Measurements from ENCODE around the gene PLCG1. TPM values are rescaled to one million over a fixed set of nuclear protein-coding genes. Genes with fewer than 3 reads are reported as not detected.

Gene PLCG1
- total and polyA plus RNA-seq, 5 donors from 2014 or later, result 30.4 to 540 (median 33.2) TPM

DNA sequence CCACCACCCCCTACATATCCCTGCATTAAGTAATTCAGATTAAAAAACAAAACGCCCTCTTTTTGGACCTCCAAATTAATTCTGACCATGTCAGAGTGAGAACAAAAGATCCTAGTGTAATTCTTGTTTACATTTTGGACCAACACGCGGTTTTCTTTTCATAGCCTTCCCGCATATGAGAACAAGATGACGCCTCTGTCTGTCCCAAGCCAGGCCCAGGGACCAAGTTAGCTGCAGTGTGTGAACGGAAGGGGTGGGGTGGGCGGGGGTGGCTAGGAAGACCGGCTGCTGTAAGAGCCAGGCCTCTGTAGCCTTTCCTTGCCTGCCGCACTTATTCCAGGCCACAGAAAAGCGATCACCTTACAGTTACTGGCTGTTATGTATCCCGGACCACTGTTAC, 68.0 kb downstream of the PLCG1 start:
- Mint-ChIP-seq H3K36me3 (peaks cover 19% of the 10 kb centered on the region), H3K27ac (no peak overlapping the region), H3K27me3 (peaks cover 5% of the 10 kb centered on the region), H3K9me3 (peaks cover 0 to 3% (median 0%) of the 10 kb centered on the region in 7 donors), H3K4me3 (no peak overlapping the region), H3K4me1 (peaks cover 0 to 3% (median 1%) of the 10 kb centered on the region in 4 donors)
- ATAC-seq (ENCODE audit: low read depth in 2 of 2) (no peak), DNase-seq (no peak)
- Histone ChIP-seq H3K27ac (ENCODE audit: insufficient read depth, low read length, poor library complexity, severe bottlenecking) (no peak overlapping the region), H3K27me3 (ENCODE audit: control insufficient read depth, insufficient read depth, low read length) (no peaks in the 10 kb centered on the region), H3K4me3 (ENCODE audit: low read depth, low read length) (no peak overlapping the region), H3K9me3 (ENCODE audit: control insufficient read depth in 2 of 2, low read length in 2 of 2) (no peaks in the 10 kb centered on the region), H3K36me3 (ENCODE audit: control insufficient read depth, insufficient read depth, low read length) (no peaks in the 10 kb centered on the region), H3K4me1 (ENCODE audit: control insufficient read depth, insufficient read depth, low read length, poor library complexity, severe bottlenecking) (no peaks in the 10 kb centered on the region)

DNA sequence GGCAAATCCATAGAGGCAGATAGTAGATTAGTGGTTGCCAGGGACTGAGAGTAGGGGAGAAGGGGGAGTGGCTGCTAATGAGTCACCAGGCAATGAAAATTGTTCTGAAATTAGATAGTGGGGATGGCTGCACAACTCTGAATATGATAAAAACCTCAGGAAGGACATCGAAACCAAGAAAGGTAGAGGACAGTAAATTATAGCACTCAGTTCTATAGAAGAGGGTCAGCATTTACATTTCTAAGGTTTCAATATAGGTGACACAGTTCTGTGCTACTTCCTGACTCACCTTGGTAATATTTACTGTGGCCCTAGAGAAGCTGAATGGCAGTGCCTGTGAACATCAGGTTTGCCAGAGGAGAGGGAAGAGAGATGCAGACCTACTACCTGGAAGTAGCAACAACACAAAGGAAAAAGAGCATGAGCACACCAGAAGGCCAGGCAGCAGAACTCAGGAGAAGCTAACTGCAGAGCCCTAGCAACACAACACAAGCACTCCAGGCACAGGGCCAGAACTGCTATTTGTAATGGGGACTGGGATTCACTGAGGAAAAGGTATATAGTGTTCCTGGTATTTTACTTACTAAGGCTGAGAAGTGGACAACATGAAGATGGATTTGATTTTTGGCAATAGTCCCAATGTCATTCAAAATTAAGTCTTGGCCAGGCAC, 75.9 kb downstream of the PLCG1 start:
- ATAC-seq (ENCODE audit: low read depth in 2 of 2) (no peak), DNase-seq (no peak)
- Histone ChIP-seq H3K27ac (ENCODE audit: insufficient read depth, low read length, poor library complexity, severe bottlenecking) (no peak overlapping the region), H3K4me3 (ENCODE audit: low read depth, low read length) (no peak overlapping the region), H3K9me3 (ENCODE audit: control insufficient read depth in 2 of 2, low read length in 2 of 2) (no peaks in the 10 kb centered on the region), H3K4me1 (ENCODE audit: control insufficient read depth, insufficient read depth, low read length, poor library complexity, severe bottlenecking) (no peaks in the 10 kb centered on the region), H3K36me3 (ENCODE audit: control insufficient read depth, insufficient read depth, low read length) (no peaks in the 10 kb centered on the region), H3K27me3 (ENCODE audit: control insufficient read depth, insufficient read depth, low read length) (no peaks in the 10 kb centered on the region)
- peaks cover 6% of the 10 kb centered on the region for H3K36me3 Mint-ChIP-seq
- peak overlapping the region in 1 of 3 donors; percentile 43 for H3K27ac Mint-ChIP-seq
- peaks cover 0 to 9% (median 2%) of the 10 kb centered on the region in 4 donors for H3K4me1 Mint-ChIP-seq
- no peaks in the 10 kb centered on the region for H3K9me3 Mint-ChIP-seq
- H3K4me3 Mint-ChIP-seq, result no peak overlapping the region
- H3K27me3 Mint-ChIP-seq, result no peaks in the 10 kb centered on the region

DNA sequence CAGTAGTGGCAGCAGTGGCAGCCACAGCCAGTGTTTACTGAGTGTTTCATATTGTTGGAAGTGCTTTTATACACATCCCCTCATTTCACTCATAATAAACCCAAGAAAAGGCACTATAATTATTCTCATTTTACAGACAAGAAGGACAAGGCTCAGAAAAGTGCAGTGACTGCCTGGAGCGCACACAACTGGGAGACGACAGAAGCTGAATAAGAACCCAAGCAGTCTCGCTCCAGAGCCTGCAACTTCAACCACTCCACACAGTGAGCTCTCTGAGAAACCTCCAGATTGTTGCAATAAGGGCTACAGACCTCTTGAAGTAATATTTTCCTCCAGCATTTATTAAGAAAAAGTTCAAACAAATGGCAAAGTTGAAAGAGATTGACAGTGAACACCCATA, 76.9 kb downstream of the PLCG1 start:
- no peak for ATAC-seq (ENCODE audit: low read depth in 2 of 2)
- H3K9me3 Mint-ChIP-seq, result no peaks in the 10 kb centered on the region
- no peak overlapping the region for H3K27ac ChIP-seq (ENCODE audit: insufficient read depth, low read length, poor library complexity, severe bottlenecking)
- H3K4me1 ChIP-seq (ENCODE audit: control insufficient read depth, insufficient read depth, low read length, poor library complexity, severe bottlenecking), result no peaks in the 10 kb centered on the region
- no peak for DNase-seq
- no peak overlapping the region for H3K27ac Mint-ChIP-seq
- peaks cover 0 to 9% (median 2%) of the 10 kb centered on the region in 4 donors for H3K4me1 Mint-ChIP-seq
- no peak overlapping the region for H3K4me3 Mint-ChIP-seq
- peaks cover 6% of the 10 kb centered on the region for H3K36me3 Mint-ChIP-seq
- no peaks in the 10 kb centered on the region for H3K27me3 Mint-ChIP-seq
- no peaks in the 10 kb centered on the region for H3K27me3 ChIP-seq (ENCODE audit: control insufficient read depth, insufficient read depth, low read length)
- no peak overlapping the region for H3K4me3 ChIP-seq (ENCODE audit: low read depth, low read length)
- H3K36me3 ChIP-seq (ENCODE audit: control insufficient read depth, insufficient read depth, low read length), result no peaks in the 10 kb centered on the region
- H3K9me3 ChIP-seq (ENCODE audit: control insufficient read depth in 2 of 2, low read length in 2 of 2), result no peaks in the 10 kb centered on the region

DNA sequence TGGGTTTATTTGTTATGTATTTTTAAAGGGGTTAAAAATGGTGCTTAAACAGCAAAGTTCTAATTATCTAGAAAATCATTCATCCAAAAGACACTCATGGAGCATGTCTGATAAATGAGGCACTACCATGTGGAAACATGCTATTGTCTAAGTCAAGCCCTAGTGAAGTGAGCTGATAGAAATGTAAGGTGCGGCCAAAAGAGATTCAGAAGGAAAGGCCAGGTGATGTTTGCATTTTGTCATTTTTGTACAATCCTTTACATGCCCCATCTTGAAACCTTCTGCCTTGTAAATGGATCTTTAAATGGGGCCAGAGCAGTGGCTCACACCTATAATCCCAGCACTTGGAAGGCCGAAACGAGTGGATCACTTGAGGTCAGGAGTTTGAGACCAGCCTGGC, 77.3 kb downstream of the PLCG1 start:
- no peaks in the 10 kb centered on the region for H3K9me3 ChIP-seq (ENCODE audit: control insufficient read depth in 2 of 2, low read length in 2 of 2)
- H3K27me3 ChIP-seq (ENCODE audit: control insufficient read depth, insufficient read depth, low read length), result no peaks in the 10 kb centered on the region
- Mint-ChIP-seq H3K9me3 (no peaks in the 10 kb centered on the region), H3K4me1 (peaks cover 0 to 9% (median 2%) of the 10 kb centered on the region in 4 donors), H3K4me3 (no peak overlapping the region), H3K27me3 (no peaks in the 10 kb centered on the region), H3K36me3 (peaks cover 6% of the 10 kb centered on the region), H3K27ac (no peak overlapping the region)
- ATAC-seq (ENCODE audit: low read depth in 2 of 2), result no peak
- H3K4me1 ChIP-seq (ENCODE audit: control insufficient read depth, insufficient read depth, low read length, poor library complexity, severe bottlenecking), result no peaks in the 10 kb centered on the region
- H3K4me3 ChIP-seq (ENCODE audit: low read depth, low read length), result no peak overlapping the region
- no peak for DNase-seq
- H3K36me3 ChIP-seq (ENCODE audit: control insufficient read depth, insufficient read depth, low read length), result no peaks in the 10 kb centered on the region
- no peak overlapping the region for H3K27ac ChIP-seq (ENCODE audit: insufficient read depth, low read length, poor library complexity, severe bottlenecking)

DNA sequence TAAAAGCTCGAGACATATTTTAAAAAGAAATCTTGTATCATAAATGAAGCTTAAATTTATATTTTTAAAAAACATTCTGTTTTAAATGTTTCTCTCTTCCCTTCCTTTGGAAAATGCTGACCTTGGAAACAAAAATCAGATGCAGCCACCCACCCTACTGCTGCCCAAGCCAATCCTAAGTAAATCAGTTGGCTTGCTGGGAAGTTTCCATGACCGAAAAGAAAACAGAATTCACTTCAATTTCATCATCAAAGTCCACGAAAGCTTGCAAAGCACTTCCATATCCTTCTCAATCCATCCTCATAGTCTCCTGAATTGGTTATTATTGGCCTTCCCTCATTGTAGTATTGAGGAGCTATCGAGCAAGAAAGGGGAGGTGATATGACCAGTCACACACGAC, 80.1 kb downstream of the PLCG1 start:
- DNase-seq, result no peak
- Mint-ChIP-seq H3K27ac (no peak overlapping the region), H3K27me3 (peaks cover 6% of the 10 kb centered on the region), H3K4me3 (no peak overlapping the region), H3K9me3 (no peaks in the 10 kb centered on the region), H3K36me3 (peaks cover 10% of the 10 kb centered on the region), H3K4me1 (peaks cover 0 to 6% (median 0%) of the 10 kb centered on the region in 4 donors)
- no peak for ATAC-seq (ENCODE audit: low read depth in 2 of 2)
- H3K4me3 ChIP-seq (ENCODE audit: low read depth, low read length), result no peak overlapping the region
- no peaks in the 10 kb centered on the region for H3K27me3 ChIP-seq (ENCODE audit: control insufficient read depth, insufficient read depth, low read length)
- no peaks in the 10 kb centered on the region for H3K4me1 ChIP-seq (ENCODE audit: control insufficient read depth, insufficient read depth, low read length, poor library complexity, severe bottlenecking)
- H3K9me3 ChIP-seq (ENCODE audit: control insufficient read depth in 2 of 2, low read length in 2 of 2), result no peaks in the 10 kb centered on the region
- H3K27ac ChIP-seq (ENCODE audit: insufficient read depth, low read length, poor library complexity, severe bottlenecking), result no peak overlapping the region
- H3K36me3 ChIP-seq (ENCODE audit: control insufficient read depth, insufficient read depth, low read length), result no peaks in the 10 kb centered on the region

DNA sequence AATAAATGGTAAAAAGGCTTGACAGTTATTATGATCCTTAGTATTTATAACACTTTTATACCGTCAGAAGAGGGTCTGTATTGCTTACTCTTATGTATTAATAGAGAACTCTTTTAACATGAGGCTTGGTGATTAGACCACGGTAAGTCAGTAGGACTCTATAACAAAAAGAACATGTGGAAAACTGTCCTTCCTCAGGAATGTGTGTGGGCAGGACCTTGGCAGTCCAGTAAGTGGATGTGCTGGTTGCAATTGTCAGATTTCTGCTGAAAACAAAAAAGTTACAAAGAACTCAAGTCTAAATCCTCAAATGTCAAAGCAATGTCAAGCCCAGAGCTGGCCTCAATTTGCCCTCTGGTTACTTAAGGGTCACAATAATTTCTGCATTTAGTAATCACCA, 81.1 kb downstream of the PLCG1 start:
- H3K36me3 Mint-ChIP-seq, result peaks cover 5% of the 10 kb centered on the region
- H3K27me3 ChIP-seq (ENCODE audit: control insufficient read depth, insufficient read depth, low read length), result no peaks in the 10 kb centered on the region
- no peak overlapping the region for H3K27ac Mint-ChIP-seq
- no peak overlapping the region for H3K4me3 Mint-ChIP-seq
- H3K36me3 ChIP-seq (ENCODE audit: control insufficient read depth, insufficient read depth, low read length), result no peaks in the 10 kb centered on the region
- ATAC-seq (ENCODE audit: low read depth in 2 of 2) (no peak), DNase-seq (no peak)
- H3K27ac ChIP-seq (ENCODE audit: insufficient read depth, low read length, poor library complexity, severe bottlenecking), result no peak overlapping the region
- H3K4me1 Mint-ChIP-seq, result no peaks in the 10 kb centered on the region
- peaks cover 6% of the 10 kb centered on the region for H3K27me3 Mint-ChIP-seq
- no peaks in the 10 kb centered on the region for H3K4me1 ChIP-seq (ENCODE audit: control insufficient read depth, insufficient read depth, low read length, poor library complexity, severe bottlenecking)
- H3K9me3 Mint-ChIP-seq, result no peaks in the 10 kb centered on the region
- no peak overlapping the region for H3K4me3 ChIP-seq (ENCODE audit: low read depth, low read length)
- no peaks in the 10 kb centered on the region for H3K9me3 ChIP-seq (ENCODE audit: control insufficient read depth in 2 of 2, low read length in 2 of 2)

DNA sequence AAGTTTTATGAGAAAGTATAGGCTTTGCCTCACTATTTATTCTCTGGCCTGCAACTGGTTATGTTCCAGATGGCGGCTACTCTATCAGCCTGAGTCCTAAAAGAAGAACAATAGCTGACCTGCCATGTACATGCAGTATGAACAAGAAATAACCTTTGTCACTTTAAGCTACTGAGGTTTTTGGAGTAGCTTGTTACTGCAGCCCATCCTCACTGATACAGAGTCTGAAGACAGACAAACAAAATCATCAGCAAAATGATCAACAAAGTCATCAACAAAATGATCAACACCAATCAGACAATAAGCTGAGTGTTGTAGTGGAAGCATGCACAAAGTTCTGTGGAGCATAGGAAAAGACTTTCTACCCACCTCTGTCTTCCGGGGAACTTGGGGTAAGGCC, 82.5 kb downstream of the PLCG1 start:
- H3K27ac Mint-ChIP-seq, result no peak overlapping the region
- no peak overlapping the region for H3K27ac ChIP-seq (ENCODE audit: insufficient read depth, low read length, poor library complexity, severe bottlenecking)
- H3K27me3 Mint-ChIP-seq, result peaks cover 6% of the 10 kb centered on the region
- H3K4me3 Mint-ChIP-seq, result no peak overlapping the region
- H3K27me3 ChIP-seq (ENCODE audit: control insufficient read depth, insufficient read depth, low read length), result no peaks in the 10 kb centered on the region
- no peaks in the 10 kb centered on the region for H3K9me3 ChIP-seq (ENCODE audit: control insufficient read depth in 2 of 2, low read length in 2 of 2)
- no peaks in the 10 kb centered on the region for H3K9me3 Mint-ChIP-seq
- no peaks in the 10 kb centered on the region for H3K4me1 Mint-ChIP-seq
- ATAC-seq (ENCODE audit: low read depth in 2 of 2) (no peak), DNase-seq (no peak)
- no peak overlapping the region for H3K4me3 ChIP-seq (ENCODE audit: low read depth, low read length)
- peaks cover 5% of the 10 kb centered on the region for H3K36me3 Mint-ChIP-seq
- H3K36me3 ChIP-seq (ENCODE audit: control insufficient read depth, insufficient read depth, low read length), result no peaks in the 10 kb centered on the region
- H3K4me1 ChIP-seq (ENCODE audit: control insufficient read depth, insufficient read depth, low read length, poor library complexity, severe bottlenecking), result no peaks in the 10 kb centered on the region

DNA sequence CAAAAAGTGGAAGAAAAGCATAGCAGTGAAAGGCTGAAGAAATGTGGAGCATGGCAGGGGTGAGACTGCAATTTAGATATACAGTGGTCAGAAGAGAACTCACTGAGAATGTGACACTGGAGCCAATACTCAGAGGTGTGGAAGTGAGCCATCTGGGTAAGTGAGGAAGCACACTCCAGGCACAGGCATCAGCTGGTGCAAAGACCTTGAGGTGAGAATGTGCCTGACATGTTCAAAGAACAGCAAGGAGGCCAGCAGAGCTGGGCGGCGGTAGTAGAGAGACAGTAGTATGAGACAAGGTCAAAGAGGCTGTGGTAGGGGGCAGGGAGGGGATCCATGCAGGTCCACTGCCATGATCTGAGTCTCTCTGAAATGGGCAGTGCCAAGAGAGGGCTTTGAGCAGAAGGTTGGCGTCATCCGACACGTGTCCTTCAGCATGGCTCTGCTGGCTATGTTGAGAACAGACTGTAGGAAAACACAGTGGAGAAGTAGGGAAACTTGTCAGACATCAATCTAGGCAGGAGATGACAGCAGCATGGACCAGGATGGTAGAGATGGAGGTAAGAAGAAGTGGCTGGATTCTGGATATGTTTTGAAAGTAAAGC, 84.4 kb downstream of the PLCG1 start:
- H3K27me3 ChIP-seq (ENCODE audit: control insufficient read depth, insufficient read depth, low read length), result no peaks in the 10 kb centered on the region
- ATAC-seq (ENCODE audit: low read depth in 2 of 2) (no peak), DNase-seq (no peak)
- H3K27ac Mint-ChIP-seq, result no peak overlapping the region
- H3K4me3 ChIP-seq (ENCODE audit: low read depth, low read length), result no peak overlapping the region
- no peak overlapping the region for H3K27ac ChIP-seq (ENCODE audit: insufficient read depth, low read length, poor library complexity, severe bottlenecking)
- H3K9me3 ChIP-seq (ENCODE audit: control insufficient read depth in 2 of 2, low read length in 2 of 2), result no peaks in the 10 kb centered on the region
- no peaks in the 10 kb centered on the region for H3K36me3 ChIP-seq (ENCODE audit: control insufficient read depth, insufficient read depth, low read length)
- no peaks in the 10 kb centered on the region for H3K4me1 ChIP-seq (ENCODE audit: control insufficient read depth, insufficient read depth, low read length, poor library complexity, severe bottlenecking)
- H3K27me3 Mint-ChIP-seq, result peaks cover 6% of the 10 kb centered on the region
- H3K4me3 Mint-ChIP-seq, result no peak overlapping the region
- H3K36me3 Mint-ChIP-seq, result peaks cover 5% of the 10 kb centered on the region
- no peaks in the 10 kb centered on the region for H3K4me1 Mint-ChIP-seq
- H3K9me3 Mint-ChIP-seq, result no peaks in the 10 kb centered on the region
